Measurements from ENCODE around the gene NME4. TPM values are rescaled to one million over a fixed set of nuclear protein-coding genes. Genes with fewer than 3 reads are reported as not detected.
A peak's percentile ranks its signal among the peaks of the same experiment; 100 is the strongest.
"Not testable (repeated sequence)": the region's sequence is repeated elsewhere in the genome, so short reads cannot be mapped to it uniquely, and the experiment has no call there.

NME4 gene
- total RNA-seq, 1 donor from 2014 or later = 82.6 TPM

- Mint-ChIP-seq H3K27ac (ENCODE audit: unreplicated experiment) (peak overlapping the region; percentile 33), H3K4me1 (ENCODE audit: low read depth, unreplicated experiment) (no peaks in the 10 kb centered on the region), H3K9me3 (ENCODE audit: unreplicated experiment) (no peaks in the 10 kb centered on the region), H3K36me3 (ENCODE audit: unreplicated experiment) (no peaks in the 10 kb centered on the region), H3K27me3 (ENCODE audit: unreplicated experiment) (no peaks in the 10 kb centered on the region), H3K4me3 (ENCODE audit: unreplicated experiment) (no peak overlapping the region)
- TF ChIP-seq CTCF (IDR thresholded peaks at IDR 0.05; ENCODE audit: partially characterized antibody, unreplicated experiment) = no peak
- no peak for DNase-seq
Observed at GRCh38 chr16:360698-361336, 36.2 kb upstream of the NME4 start.

GRCh38 chr16:361341-361871 is 35.6 kb upstream of the NME4 start:
- no peaks in the 10 kb centered on the region for H3K9me3 Mint-ChIP-seq (ENCODE audit: unreplicated experiment)
- no peak overlapping the region for H3K4me3 Mint-ChIP-seq (ENCODE audit: unreplicated experiment)
- no peak for TF ChIP-seq CTCF (IDR thresholded peaks at IDR 0.05; ENCODE audit: partially characterized antibody, unreplicated experiment)
- no peaks in the 10 kb centered on the region for H3K4me1 Mint-ChIP-seq (ENCODE audit: low read depth, unreplicated experiment)
- no peak for DNase-seq
- no peaks in the 10 kb centered on the region for H3K27me3 Mint-ChIP-seq (ENCODE audit: unreplicated experiment)
- no peak overlapping the region for H3K27ac Mint-ChIP-seq (ENCODE audit: unreplicated experiment)
- H3K36me3 Mint-ChIP-seq (ENCODE audit: unreplicated experiment) = no peaks in the 10 kb centered on the region

- H3K9me3 Mint-ChIP-seq (ENCODE audit: unreplicated experiment) = peaks cover 2% of the 10 kb centered on the region
- H3K27me3 Mint-ChIP-seq (ENCODE audit: unreplicated experiment) = no peaks in the 10 kb centered on the region
- peak; percentile 39 for TF ChIP-seq CTCF (IDR thresholded peaks at IDR 0.05; ENCODE audit: partially characterized antibody, unreplicated experiment)
- no peak overlapping the region for H3K27ac Mint-ChIP-seq (ENCODE audit: unreplicated experiment)
- H3K36me3 Mint-ChIP-seq (ENCODE audit: unreplicated experiment) = no peaks in the 10 kb centered on the region
- peak; percentile 75 for DNase-seq
- H3K4me1 Mint-ChIP-seq (ENCODE audit: low read depth, unreplicated experiment) = no peaks in the 10 kb centered on the region
- H3K4me3 Mint-ChIP-seq (ENCODE audit: unreplicated experiment) = no peak overlapping the region
Observed at GRCh38 chr16:361872-362701, 34.9 kb upstream of the NME4 start.

- H3K4me3 Mint-ChIP-seq (ENCODE audit: unreplicated experiment); H3K27me3 Mint-ChIP-seq (ENCODE audit: unreplicated experiment); DNase-seq; H3K27ac Mint-ChIP-seq (ENCODE audit: unreplicated experiment); H3K36me3 Mint-ChIP-seq (ENCODE audit: unreplicated experiment); H3K4me1 Mint-ChIP-seq (ENCODE audit: low read depth, unreplicated experiment); H3K9me3 Mint-ChIP-seq (ENCODE audit: unreplicated experiment): not testable (repeated sequence)
Observed at GRCh38 chr16:362702-362999, 34.3 kb upstream of the NME4 start.

- H3K4me1 Mint-ChIP-seq (ENCODE audit: low read depth, unreplicated experiment) = no peaks in the 10 kb centered on the region
- no peaks in the 10 kb centered on the region for H3K36me3 Mint-ChIP-seq (ENCODE audit: unreplicated experiment)
- H3K27ac Mint-ChIP-seq (ENCODE audit: unreplicated experiment) = no peak overlapping the region
- TF ChIP-seq CTCF (IDR thresholded peaks at IDR 0.05; ENCODE audit: partially characterized antibody, unreplicated experiment) = no peak
- no peak overlapping the region for H3K4me3 Mint-ChIP-seq (ENCODE audit: unreplicated experiment)
- no peaks in the 10 kb centered on the region for H3K27me3 Mint-ChIP-seq (ENCODE audit: unreplicated experiment)
- peaks cover 3% of the 10 kb centered on the region for H3K9me3 Mint-ChIP-seq (ENCODE audit: unreplicated experiment)
- no peak for DNase-seq
Observed at GRCh38 chr16:363110-363765, 33.8 kb upstream of the NME4 start.
